Measurements from ENCODE around the gene SIRPA.

Gene SIRPA

DNA sequence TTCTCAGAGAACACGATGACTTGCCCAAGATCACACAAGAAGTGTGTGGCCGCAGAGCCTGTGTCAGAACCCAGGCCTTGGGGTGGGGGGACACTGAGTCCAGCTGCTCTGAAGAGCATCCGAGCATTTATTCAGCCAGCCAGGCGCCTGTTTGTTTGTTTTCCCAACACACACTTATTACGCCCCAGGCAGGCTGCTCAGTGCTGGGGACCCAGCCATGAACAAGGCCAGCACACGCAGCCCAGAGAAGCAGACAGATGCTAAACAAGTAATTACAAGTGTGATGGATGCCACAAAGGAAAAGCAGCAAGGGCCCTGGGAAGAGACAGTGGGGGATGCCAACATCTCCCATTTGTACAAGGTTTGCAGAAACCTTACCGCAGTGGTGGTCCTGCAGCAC is 19.4 kb upstream of the SIRPA start:
- peaks cover 38 to 42% of the 10 kb centered on the region in 2 donors for H3K4me1 Mint-ChIP-seq

DNA sequence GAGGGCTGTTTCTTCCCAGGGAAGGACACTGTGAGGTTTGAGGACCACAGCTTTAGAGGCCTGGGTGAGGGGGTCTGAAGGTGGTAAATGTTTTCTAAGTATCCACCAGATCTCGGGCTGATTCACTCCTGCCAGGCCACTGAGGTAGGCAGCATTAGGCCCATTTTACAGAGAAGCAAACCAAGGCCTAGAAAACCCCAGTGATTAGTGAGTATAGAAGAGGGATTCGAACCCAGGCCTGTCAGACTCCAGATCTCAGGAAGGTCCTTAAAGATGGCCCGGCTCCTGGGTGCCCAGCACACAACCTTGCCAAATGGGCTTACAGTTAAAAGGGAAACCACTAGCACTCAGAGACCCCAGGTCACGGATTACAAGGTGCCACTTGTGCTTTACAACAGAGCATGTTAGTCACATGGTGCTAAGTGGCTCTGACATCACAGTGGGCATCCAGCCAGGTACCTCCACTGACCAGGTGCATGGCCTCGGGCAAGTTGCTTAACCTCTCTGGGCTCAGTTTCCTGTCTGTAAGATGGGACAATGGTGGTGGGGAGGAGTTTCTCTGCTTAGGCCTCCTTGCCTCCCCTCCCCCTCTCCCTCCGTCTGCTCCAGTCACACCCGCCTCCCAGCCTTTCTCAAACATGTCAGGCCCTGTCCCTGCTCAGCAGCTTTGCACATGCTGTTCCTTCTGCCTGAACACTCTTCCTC is 18.8 kb upstream of the SIRPA start:
- Mint-ChIP-seq H3K36me3 (no peaks in the 10 kb centered on the region), H3K27me3 (peaks cover 1 to 6% of the 10 kb centered on the region in 2 donors), H3K4me1 (peaks cover 33 to 36% of the 10 kb centered on the region in 2 donors), H3K4me3 (no peak overlapping the region), H3K27ac (no peak overlapping the region), H3K9me3 (no peaks in the 10 kb centered on the region)
- DNase-seq (no peak), ATAC-seq (replicated peaks) (no peak)

More for the DNA sequence above, 19.4 kb upstream of the SIRPA start:
- no peak for DNase-seq
- Mint-ChIP-seq H3K27ac (no peak overlapping the region), H3K27me3 (peaks cover 0 to 6% of the 10 kb centered on the region in 2 donors), H3K4me3 (no peak overlapping the region), H3K36me3 (no peaks in the 10 kb centered on the region), H3K9me3 (no peaks in the 10 kb centered on the region)
- ATAC-seq (replicated peaks) = no peak

DNA sequence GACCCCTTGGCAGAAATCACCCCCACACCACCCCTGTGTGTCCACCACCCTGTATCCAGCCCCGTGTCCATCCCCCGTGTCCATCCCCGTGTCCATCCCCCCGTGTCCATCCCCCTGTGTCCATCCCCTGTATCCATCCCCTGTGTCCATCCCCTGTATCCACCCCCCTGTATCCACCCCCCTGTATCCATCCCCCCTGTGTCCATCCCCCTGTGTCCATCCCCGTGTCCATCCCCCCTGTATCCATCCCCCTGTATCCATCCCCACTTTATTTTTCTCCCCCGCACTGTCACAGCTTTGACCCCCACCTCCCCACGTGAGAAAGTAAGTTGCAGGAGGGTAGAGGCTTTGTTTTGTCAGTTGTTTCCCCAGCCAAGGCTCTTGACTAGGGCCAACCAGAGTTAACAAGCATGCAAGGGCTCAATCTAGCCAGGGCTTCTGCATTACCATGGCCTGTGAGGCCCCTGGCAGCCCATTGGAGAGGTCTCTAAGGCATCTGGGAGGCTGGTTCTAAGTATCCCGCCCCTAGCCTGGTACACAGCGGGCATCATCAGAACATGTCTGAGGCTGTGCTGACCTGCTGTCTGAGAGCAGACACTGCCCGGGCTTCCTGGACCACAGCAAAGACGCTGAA is 18.1 kb upstream of the SIRPA start:
- peaks cover 33% of the 10 kb centered on the region in 2 donors for H3K4me1 Mint-ChIP-seq
- H3K9me3 Mint-ChIP-seq = no peaks in the 10 kb centered on the region
- peaks cover 6 to 8% of the 10 kb centered on the region in 2 donors for H3K27me3 Mint-ChIP-seq
- peaks cover 0 to 4% of the 10 kb centered on the region in 2 donors for H3K36me3 Mint-ChIP-seq
- DNase-seq (no peak), ATAC-seq (replicated peaks) (peak; percentile 28 to 48)
- no peak overlapping the region for H3K4me3 Mint-ChIP-seq
- H3K27ac Mint-ChIP-seq = no peak overlapping the region

DNA sequence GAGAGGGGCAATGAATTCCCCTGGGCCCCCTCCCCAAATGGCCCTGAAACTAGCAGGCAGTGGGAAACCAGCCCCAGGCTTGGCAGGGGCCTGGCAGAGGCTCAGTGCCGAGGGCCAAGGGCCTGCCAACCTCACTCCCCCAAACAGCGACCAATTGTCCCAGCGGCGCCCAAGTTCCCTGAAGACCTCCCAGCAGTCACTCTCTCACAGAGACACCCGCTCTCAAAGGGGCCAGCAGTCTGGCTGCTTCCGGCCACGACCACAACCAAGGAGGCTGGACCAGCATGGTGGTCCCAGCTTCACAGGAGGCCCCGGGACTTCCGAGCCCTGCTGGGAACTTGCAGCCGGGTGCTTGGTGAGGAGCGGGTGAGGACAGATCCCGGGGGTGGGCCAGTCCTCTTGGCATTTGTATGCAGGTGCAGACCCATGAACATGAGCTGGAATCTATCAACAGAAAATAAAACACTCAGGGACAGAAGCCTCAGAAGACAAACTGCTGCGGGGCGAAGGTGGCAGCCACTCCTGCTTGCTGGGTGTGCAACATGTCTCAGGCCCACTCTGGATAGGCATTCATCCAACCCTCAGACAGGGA is 17.5 kb upstream of the SIRPA start:
- no peak overlapping the region for H3K4me3 Mint-ChIP-seq
- peak overlapping the region; percentile 38 for H3K27ac Mint-ChIP-seq
- no peak for DNase-seq
- ATAC-seq (replicated peaks) = peak in 1 of 2 donors; percentile 9
- peaks cover 32 to 33% of the 10 kb centered on the region in 2 donors for H3K4me1 Mint-ChIP-seq
- H3K36me3 Mint-ChIP-seq = peaks cover 0 to 8% of the 10 kb centered on the region in 2 donors
- peaks cover 6 to 11% of the 10 kb centered on the region in 2 donors for H3K27me3 Mint-ChIP-seq
- H3K9me3 Mint-ChIP-seq = peaks cover 0 to 3% of the 10 kb centered on the region in 2 donors

DNA sequence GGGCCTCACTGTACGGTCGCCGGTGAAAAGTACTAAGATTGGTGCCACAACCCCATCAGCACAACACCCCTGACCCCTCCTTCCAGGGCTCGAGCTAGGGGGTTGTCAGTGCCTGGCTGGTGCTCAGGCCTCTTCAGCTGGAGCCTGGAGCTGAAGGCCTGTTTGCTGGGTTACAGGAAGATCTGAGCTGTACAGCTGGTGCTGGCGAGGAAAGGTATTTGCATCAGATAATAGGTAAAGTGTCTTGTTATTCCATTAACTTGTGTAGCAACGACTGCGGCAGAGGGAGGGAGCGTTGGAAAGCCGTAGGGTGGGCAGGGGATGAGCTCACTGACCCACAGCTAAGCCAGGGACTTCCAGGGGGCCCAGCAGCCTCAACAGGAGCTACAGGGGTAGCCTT is 15.8 kb upstream of the SIRPA start:
- peaks cover 40 to 46% of the 10 kb centered on the region in 2 donors for H3K4me1 Mint-ChIP-seq
- ATAC-seq (replicated peaks) (no peak), DNase-seq (no peak)
- H3K36me3 Mint-ChIP-seq = peaks cover 0 to 8% of the 10 kb centered on the region in 2 donors
- no peak overlapping the region for H3K4me3 Mint-ChIP-seq
- peak overlapping the region; percentile 3 for H3K27ac Mint-ChIP-seq
- peaks cover 11 to 18% of the 10 kb centered on the region in 2 donors for H3K27me3 Mint-ChIP-seq
- peaks cover 0 to 3% of the 10 kb centered on the region in 2 donors for H3K9me3 Mint-ChIP-seq

DNA sequence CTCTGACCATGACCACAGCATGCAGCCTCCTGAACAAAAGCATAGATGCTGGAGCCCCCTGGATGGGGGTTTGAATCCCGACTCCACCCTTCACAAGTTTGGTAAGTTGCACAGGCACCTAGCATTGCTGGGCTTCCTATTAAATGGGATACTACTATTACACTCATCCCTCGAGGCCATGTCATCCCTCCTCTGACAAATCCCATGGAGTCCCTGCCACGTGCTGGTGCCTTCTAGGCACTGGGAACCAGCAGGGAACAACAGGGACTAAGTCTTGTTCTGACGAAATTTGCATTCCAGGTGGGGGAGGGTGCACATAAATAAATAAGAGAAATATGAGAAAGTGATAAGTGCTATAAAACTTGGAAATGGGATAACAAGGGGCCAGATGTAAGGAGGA is 15.3 kb upstream of the SIRPA start:
- Mint-ChIP-seq H3K4me1 (peaks cover 40 to 49% of the 10 kb centered on the region in 2 donors), H3K4me3 (no peak overlapping the region), H3K27ac (no peak overlapping the region), H3K36me3 (peaks cover 0 to 8% of the 10 kb centered on the region in 2 donors), H3K27me3 (peaks cover 12 to 19% of the 10 kb centered on the region in 2 donors), H3K9me3 (peaks cover 0 to 3% of the 10 kb centered on the region in 2 donors)
- no peak for DNase-seq
- ATAC-seq (replicated peaks) = no peak

DNA sequence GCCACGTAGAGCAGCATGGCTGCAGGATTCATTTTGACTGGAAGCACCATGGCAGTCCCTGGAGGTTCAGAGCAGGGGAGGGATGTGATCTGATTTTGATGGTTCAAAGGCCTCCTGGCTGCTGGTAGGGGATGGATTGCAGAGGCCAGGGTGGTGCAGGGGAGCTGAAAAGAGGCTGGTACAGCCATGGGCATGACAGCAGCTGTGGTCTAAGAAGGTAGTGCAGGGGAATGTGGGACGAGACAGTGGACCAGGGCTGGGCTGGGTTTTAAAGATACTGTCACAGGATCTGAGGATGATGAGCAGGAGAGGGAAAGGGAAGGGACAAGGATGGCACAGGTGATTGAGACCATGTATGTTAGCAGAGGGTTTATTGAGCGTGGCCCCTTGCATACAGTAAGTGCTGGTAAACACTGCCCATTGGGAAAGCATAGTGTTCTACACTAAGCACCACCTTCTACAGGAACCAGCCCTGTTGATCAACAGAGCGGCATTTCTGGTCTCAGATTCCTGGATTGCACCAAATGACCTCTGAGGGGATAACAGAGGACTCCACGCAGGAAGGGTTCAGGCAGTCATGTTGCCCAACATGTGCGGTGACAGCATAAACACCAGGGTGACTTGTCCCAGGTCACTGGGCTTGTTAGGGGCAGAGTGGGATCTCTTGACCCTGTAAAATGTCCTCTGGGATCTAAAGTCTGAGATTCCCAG is 14.5 kb upstream of the SIRPA start:
- Mint-ChIP-seq H3K27ac (peak overlapping the region; percentile 7), H3K27me3 (peaks cover 6 to 19% of the 10 kb centered on the region in 2 donors), H3K36me3 (peaks cover 0 to 8% of the 10 kb centered on the region in 2 donors), H3K4me3 (peak overlapping the region in 1 of 2 donors; percentile 1), H3K4me1 (peaks cover 38 to 52% of the 10 kb centered on the region in 2 donors), H3K9me3 (peaks cover 0 to 3% of the 10 kb centered on the region in 2 donors)
- DNase-seq = no peak
- ATAC-seq (replicated peaks) = no peak

DNA sequence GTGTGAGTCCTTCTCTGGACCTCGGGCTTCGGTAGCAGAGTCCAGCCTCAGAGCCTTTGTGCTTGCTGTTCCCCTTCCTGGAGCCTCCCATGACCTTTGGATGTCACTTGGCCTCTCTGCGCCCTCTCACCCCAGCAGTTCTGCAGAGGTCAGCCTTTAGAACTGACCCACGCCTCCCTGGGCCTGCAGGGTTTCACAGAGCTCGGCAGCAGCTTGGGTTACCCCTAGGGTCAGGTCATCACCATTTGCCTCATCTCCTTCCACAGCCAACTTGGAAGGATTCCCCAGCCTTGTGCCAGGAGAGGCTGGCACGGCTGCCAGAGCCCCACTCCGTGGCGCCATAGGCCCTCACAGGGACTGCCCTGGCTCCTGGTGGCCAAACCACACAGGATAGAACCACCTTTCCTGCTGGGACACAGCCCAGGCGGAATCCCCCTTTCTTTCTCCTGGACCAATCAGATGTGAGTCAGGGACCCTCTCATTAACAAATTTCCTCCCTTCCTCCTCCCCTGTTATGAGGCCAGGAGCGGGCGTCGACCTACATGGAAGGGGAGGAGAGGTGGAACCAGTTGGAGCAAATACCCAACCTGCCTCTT is 13.9 kb upstream of the SIRPA start:
- ATAC-seq (replicated peaks) = no peak
- no peak overlapping the region for H3K27ac Mint-ChIP-seq
- H3K36me3 Mint-ChIP-seq = peaks cover 0 to 11% of the 10 kb centered on the region in 2 donors
- H3K9me3 Mint-ChIP-seq = peaks cover 0 to 3% of the 10 kb centered on the region in 2 donors
- peaks cover 43 to 58% of the 10 kb centered on the region in 2 donors for H3K4me1 Mint-ChIP-seq
- DNase-seq = no peak
- H3K4me3 Mint-ChIP-seq = no peak overlapping the region
- H3K27me3 Mint-ChIP-seq = peaks cover 5 to 19% of the 10 kb centered on the region in 2 donors

DNA sequence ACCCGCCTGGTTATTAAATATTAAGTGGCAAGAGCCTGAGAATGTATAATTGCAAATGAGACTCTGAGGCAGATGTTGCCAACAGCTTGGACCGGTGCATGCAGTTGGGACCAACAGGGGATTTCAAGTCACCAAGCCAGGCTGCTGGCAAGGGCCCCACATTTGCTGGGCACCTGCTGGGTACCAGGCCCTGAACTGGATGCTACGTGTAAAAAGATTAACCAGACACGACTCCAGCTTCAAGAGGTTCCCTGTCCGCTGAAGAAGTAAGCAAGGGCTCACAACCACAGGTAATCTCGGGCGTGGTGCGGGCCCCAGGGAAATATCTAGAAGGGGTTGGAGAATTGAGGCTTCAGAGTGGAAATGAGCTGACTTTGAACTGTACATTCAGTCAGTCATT is 13.2 kb upstream of the SIRPA start:
- peaks cover 5 to 19% of the 10 kb centered on the region in 2 donors for H3K27me3 Mint-ChIP-seq
- H3K27ac Mint-ChIP-seq = peak overlapping the region; percentile 21
- ATAC-seq (replicated peaks) = no peak
- peaks cover 43 to 62% of the 10 kb centered on the region in 2 donors for H3K4me1 Mint-ChIP-seq
- peaks cover 0 to 3% of the 10 kb centered on the region in 2 donors for H3K9me3 Mint-ChIP-seq
- no peak overlapping the region for H3K4me3 Mint-ChIP-seq
- no peak for DNase-seq
- H3K36me3 Mint-ChIP-seq = peaks cover 1 to 11% of the 10 kb centered on the region in 2 donors

DNA sequence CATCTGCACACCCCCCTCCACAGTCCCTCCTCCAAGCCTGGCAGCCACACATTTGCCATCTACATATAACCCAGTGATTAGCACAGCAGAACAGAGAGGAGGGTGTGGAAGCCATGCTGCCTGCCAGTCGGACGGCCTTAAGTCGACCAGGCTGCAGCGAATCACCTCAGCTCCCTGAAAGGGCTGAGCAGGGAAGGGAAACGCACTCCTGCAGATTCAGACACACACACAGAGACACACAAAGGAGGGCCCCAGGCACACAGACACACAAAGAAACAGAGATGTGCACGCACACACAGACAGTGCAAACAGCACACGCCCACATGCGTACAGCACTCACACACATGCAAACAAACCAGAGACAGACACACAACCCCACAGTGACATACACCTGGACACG is 11.2 kb upstream of the SIRPA start:
- Mint-ChIP-seq H3K4me1 (peaks cover 44 to 61% of the 10 kb centered on the region in 2 donors), H3K27ac (peak overlapping the region; percentile 33), H3K4me3 (peak overlapping the region; percentile 1 to 36), H3K9me3 (peaks cover 0 to 3% of the 10 kb centered on the region in 2 donors), H3K36me3 (peaks cover 7 to 24% of the 10 kb centered on the region in 2 donors), H3K27me3 (peaks cover 13 to 29% of the 10 kb centered on the region in 2 donors)
- ATAC-seq (replicated peaks) (peak; percentile 13 to 18), DNase-seq (no peak)

DNA sequence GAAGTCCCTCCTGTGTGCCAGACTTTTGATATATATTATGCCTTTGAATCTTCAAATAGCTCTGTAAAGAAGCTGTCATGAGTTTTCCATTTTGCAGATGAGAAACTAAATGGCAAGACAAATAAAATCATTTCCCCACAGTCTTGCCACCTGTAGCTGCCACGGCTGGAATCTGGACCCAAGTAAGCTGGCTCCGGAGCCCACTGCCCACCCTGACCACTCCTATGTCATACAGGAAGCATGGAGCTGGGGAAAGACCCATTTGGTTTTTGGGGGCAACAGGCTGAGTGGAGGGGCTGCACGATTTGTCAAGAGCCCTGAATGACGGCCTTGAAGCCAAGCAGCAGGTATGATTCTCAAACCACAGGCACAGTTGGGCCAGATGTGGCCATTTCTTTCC is 10.0 kb upstream of the SIRPA start:
- Mint-ChIP-seq H3K36me3 (peaks cover 10 to 30% of the 10 kb centered on the region in 2 donors), H3K9me3 (peaks cover 0 to 3% of the 10 kb centered on the region in 2 donors), H3K4me1 (peaks cover 38 to 56% of the 10 kb centered on the region in 2 donors), H3K27ac (no peak overlapping the region), H3K4me3 (no peak overlapping the region), H3K27me3 (peaks cover 13 to 29% of the 10 kb centered on the region in 2 donors)
- ATAC-seq (replicated peaks) (no peak), DNase-seq (no peak)

DNA sequence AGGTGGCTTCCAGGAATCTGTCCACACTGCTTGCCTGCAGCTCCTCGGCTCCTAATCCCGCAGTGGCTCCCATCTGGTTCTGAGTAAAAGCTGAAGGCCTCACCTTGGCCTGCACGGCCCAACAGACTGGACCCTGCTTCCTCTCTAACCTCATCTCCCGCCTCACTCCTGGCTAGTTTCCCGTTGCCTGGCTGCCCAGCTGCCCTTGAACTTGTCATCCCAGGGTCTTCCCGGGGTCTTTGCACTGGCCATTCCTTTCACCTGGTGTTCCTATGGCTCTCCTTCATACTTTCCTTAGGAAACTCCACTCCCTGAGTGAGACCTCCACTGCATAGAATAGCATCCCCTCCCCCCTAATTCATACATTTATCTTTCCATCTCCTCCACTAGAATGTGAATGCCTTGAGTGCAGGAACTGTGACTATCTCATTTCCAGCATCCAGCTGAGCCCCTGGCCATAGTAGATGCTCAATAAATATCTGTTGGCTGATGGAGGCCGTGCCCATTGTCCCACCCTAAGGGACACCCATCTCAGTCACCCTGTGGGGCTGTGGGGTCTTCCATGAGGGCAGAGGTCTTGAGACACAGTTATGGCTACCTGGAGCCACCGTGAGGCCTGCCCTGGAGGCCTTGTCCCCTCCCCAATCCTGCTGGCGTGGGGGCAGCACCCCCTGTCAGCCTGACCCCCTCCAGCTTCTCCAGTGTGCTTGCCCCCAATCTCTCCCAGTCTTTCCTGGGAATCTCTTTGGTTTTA is 9.1 kb upstream of the SIRPA start:
- ATAC-seq (replicated peaks) = no peak
- peaks cover 16 to 39% of the 10 kb centered on the region in 2 donors for H3K36me3 Mint-ChIP-seq
- no peak overlapping the region for H3K4me3 Mint-ChIP-seq

DNA sequence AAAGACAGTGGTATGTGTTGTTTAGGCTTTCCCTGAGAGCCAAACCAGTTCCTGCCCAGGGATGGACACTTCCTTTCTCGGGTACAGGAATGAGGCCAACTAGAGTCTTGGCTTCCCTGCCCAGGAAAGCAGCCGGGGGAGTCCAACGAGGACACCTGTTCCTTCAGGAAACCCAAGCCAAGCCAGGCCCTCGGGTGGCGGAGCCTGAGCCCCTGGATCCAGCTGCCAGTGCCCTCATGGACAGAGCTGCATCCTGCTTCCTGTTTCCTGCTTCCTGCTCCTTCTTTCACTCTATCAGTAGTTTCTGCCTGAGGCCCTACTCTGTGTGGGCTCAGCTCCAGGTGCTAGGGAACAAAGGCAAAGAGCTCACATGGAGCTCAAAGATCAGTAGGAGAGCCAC is 7.9 kb upstream of the SIRPA start:
- ATAC-seq (replicated peaks) (no peak), DNase-seq (no peak)
- H3K4me1 Mint-ChIP-seq = peaks cover 32 to 52% of the 10 kb centered on the region in 2 donors
- H3K27ac Mint-ChIP-seq = no peak overlapping the region
- H3K4me3 Mint-ChIP-seq = no peak overlapping the region
- H3K9me3 Mint-ChIP-seq = peaks cover 0 to 2% of the 10 kb centered on the region in 2 donors
- H3K36me3 Mint-ChIP-seq = peaks cover 22 to 44% of the 10 kb centered on the region in 2 donors
- H3K27me3 Mint-ChIP-seq = peaks cover 13 to 19% of the 10 kb centered on the region in 2 donors

More for the DNA sequence above, 9.1 kb upstream of the SIRPA start:
- Mint-ChIP-seq H3K27me3 (peaks cover 13 to 29% of the 10 kb centered on the region in 2 donors), H3K9me3 (peaks cover 0 to 3% of the 10 kb centered on the region in 2 donors), H3K4me1 (peaks cover 37 to 51% of the 10 kb centered on the region in 2 donors), H3K27ac (peak overlapping the region; percentile 47)
- no peak for DNase-seq

Data from stimulated activated naive B cell treated with anti-CD40 and anti-IgM and Interleukin-4, amounts not matched to agents 10 μg/mL and 1 μg/mL and 100 μg/mL, for 72 hours (primary cell).